HepG2 (cell line): Measurements from ENCODE around the gene EGF. TPM values are rescaled to one million over a fixed set of nuclear protein-coding genes. Genes with fewer than 3 reads are reported as not detected.

Experiments used
- ATAC-seq: fragments of 200-7000 bp; cut with Tn5 transposase; 3 replicates; pipeline ENCODE4 v1.9.1; 2020; ENCODE audit warnings: mild to moderate bottlenecking, moderate library complexity
- BruUV-seq: library from RNA; stranded (reverse); fragments of 400-500 nt; replicated peaks from 2 replicates; lab custom pipeline; 2021; lab: Mats Ljungman, UMichigan
- CTCF ChIA-PET: fragments of 300-600 bp; formaldehyde crosslinking; extraction: SDS; loops from one replicate; lab custom pipeline; 2021; ENCODE audit warnings: low total read pairs, inconsistent platforms, low intra/inter-chr PET ratio; lab: Yijun Ruan, JAX
- POLR2A ChIA-PET: fragments of 350-600 bp; sonication (Branson Sonifier 250); formaldehyde crosslinking; loops from one replicate; lab custom pipeline; 2020; ENCODE audit warnings: antibody characterized with exemption, inconsistent platforms; lab: Yijun Ruan, JAX
- DNase-seq: peaks from one replicate; pipeline ENCODE4 v3.0.0-alpha.2; 2015; ENCODE audit warnings: low spot score
- FAIRE-seq: peaks from 3 replicates; lab custom pipeline; 2011; peaks lifted over from hg19 to GRCh38; lab: Jason Lieb, UNC
- H2AFZ ChIP-seq: one replicate; pipeline ENCODE4 v1.6.1; 2011; ENCODE audit warnings: low read length, inconsistent platforms
- H3K27ac ChIP-seq: fragments of 300-600 bp; 3 replicates; pipeline ENCODE4 v1.8.0; 2011; ENCODE audit warnings: mixed run types, mild to moderate bottlenecking, mixed read lengths, low read length, inconsistent platforms; ENCODE audit not compliant: insufficient read depth; ENCODE audit errors: extremely low read length
- H3K27me3 ChIP-seq, 2 experiments: fragments of 200-600 bp in 1 of 2; 2 replicates in 1 of 2; 3 replicates in 1 of 2; pipeline versions ENCODE4 v1.6.0 to v1.8.0; 2011; ENCODE audit warnings: low read length in 2 of 2, mild to moderate bottlenecking in 2 of 2, moderate library complexity in 2 of 2, inconsistent platforms in 1 of 2; ENCODE audit not compliant: insufficient read depth in 2 of 2, control insufficient read depth in 1 of 2
- H3K36me3 ChIP-seq, 2 experiments: fragments of 200-600 bp in 1 of 2; replicated peaks in 1 of 2; 2 replicates in 1 of 2; 3 replicates in 1 of 2; pipeline versions ENCODE4 v1.5.1 to v1.8.0; 2011; ENCODE audit warnings: low read length in 2 of 2, inconsistent platforms in 1 of 2; ENCODE audit not compliant: insufficient read depth in 2 of 2, control insufficient read depth in 1 of 2
- H3K4me1 ChIP-seq: 2 replicates; pipeline ENCODE4 v1.5.1; 2012; ENCODE audit warnings: low read length, inconsistent platforms; ENCODE audit not compliant: insufficient read depth
- H3K4me2 ChIP-seq: 2 replicates; pipeline ENCODE4 v1.6.0; 2011; ENCODE audit warnings: low read depth, low read length, inconsistent platforms
- H3K4me3 ChIP-seq, 3 experiments: fragments of 200-600 bp in 1 of 3; sonication (generic), shearing (Covaris generic) in 1 of 3; replicated peaks in 1 of 3; 2 replicates each; pipeline ENCODE4 v1.5.1; 2011 to 2016; ENCODE audit warnings: low read length in 3 of 3, inconsistent platforms in 2 of 3, low read depth in 2 of 3, mild to moderate bottlenecking in 2 of 3, control low read depth in 1 of 3, mixed read lengths in 1 of 3; ENCODE audit not compliant: insufficient read depth in 1 of 3
- H3K79me2 ChIP-seq: one replicate; pipeline ENCODE4 v1.6.1; 2011; ENCODE audit warnings: low read length, inconsistent platforms; ENCODE audit not compliant: insufficient read depth
- H3K9ac ChIP-seq: 2 replicates; pipeline ENCODE4 v1.6.0; 2011; ENCODE audit warnings: mild to moderate bottlenecking, low read depth, low read length, inconsistent platforms; ENCODE audit not compliant: insufficient read depth
- H3K9me3 ChIP-seq: 2 replicates; pipeline ENCODE4 v1.5.1; 2012; ENCODE audit warnings: mild to moderate bottlenecking, low read length
- H4K20me1 ChIP-seq: 2 replicates; pipeline ENCODE4 v1.6.0; 2011; ENCODE audit warnings: inconsistent platforms, mild to moderate bottlenecking, low read length, moderate library complexity; ENCODE audit not compliant: insufficient read depth
- EEA1 ChIP-seq: sonication (generic); formaldehyde crosslinking; IDR thresholded peaks from 2 replicates; pipeline ENCODE4 v1.5.1; 2020; ENCODE audit warnings: mild to moderate bottlenecking, missing genetic modification reagents, borderline replicate concordance
- IKZF1 ChIP-seq: fragments of 450-650 bp; IDR thresholded peaks from 2 replicates; pipeline ENCODE4 v1.7.1; 2016
- IRX3 ChIP-seq: sonication (generic); formaldehyde crosslinking; IDR thresholded peaks from 2 replicates; pipeline ENCODE4 v1.8.1; 2023; ENCODE audit warnings: mild to moderate bottlenecking, low read depth, missing genetic modification reagents, borderline replicate concordance
- MTA1 ChIP-seq: sonication (generic); formaldehyde crosslinking; IDR thresholded peaks from 2 replicates; pipeline ENCODE4 v1.4.0; 2020; ENCODE audit warnings: missing genetic modification reagents, mild to moderate bottlenecking, borderline replicate concordance
- RBAK ChIP-seq: sonication (generic); formaldehyde crosslinking; IDR thresholded peaks from 2 replicates; pipeline ENCODE4 v1.5.1; 2020; ENCODE audit warnings: mild to moderate bottlenecking, missing genetic modification reagents
- RXRB ChIP-seq: IDR thresholded peaks from 2 replicates; pipeline ENCODE4 v1.6.1; 2016; ENCODE audit warnings: borderline replicate concordance, missing genetic modification reagents, missing compliant biosample characterization
- SMARCC2 ChIP-seq: fragments of 450-650 bp; IDR thresholded peaks from 2 replicates; pipeline ENCODE4 v1.6.1; 2017; ENCODE audit warnings: antibody characterized with exemption, mild to moderate bottlenecking
- ZBTB20 ChIP-seq: sonication (generic); formaldehyde crosslinking; IDR thresholded peaks from 2 replicates; pipeline ENCODE4 v1.8.1; 2023; ENCODE audit warnings: missing genetic modification reagents, low read depth, mild to moderate bottlenecking, borderline replicate concordance
- ZNF282 ChIP-seq: fragments of 450-650 bp; IDR thresholded peaks from 2 replicates; pipeline ENCODE4 v1.6.1; 2018; ENCODE audit not compliant: partially characterized antibody
- ZNF709 ChIP-seq: sonication (generic); formaldehyde crosslinking; IDR thresholded peaks from 2 replicates; pipeline ENCODE4 v1.5.0; 2020; ENCODE audit warnings: mild to moderate bottlenecking, missing genetic modification reagents
- ZNF878 ChIP-seq: sonication (generic); formaldehyde crosslinking; IDR thresholded peaks from 2 replicates; pipeline ENCODE4 v1.8.1; 2023; ENCODE audit warnings: mild to moderate bottlenecking, missing genetic modification reagents, moderate library complexity
- in situ Hi-C: cut with HindIII; loops from 2 replicates; pipeline ENCODE4 v1.10.0; 2017; ENCODE audit warnings: low pct_unique_long_range_greater_than_20kb; ENCODE audit not compliant: extremely low pct_ligation_motif_present
- intact Hi-C: fragments of 100-400 bp; cut with micrococcal nuclease; formaldehyde crosslinking; loops from one replicate; pipeline ENCODE4 v1.10.0; 2022; ENCODE audit not compliant: unreplicated experiment
- polyA plus RNA-seq, 8 experiments: library from polyadenylated mRNA; depleted of rRNA in 3 of 8; stranded (reverse) in 7 of 8; unstranded in 1 of 8; fragments of >200 nt; fragmentation: Illumina TruSeq in 4 of 8; extraction: Trizol in 4 of 8; gene quantifications; 2 replicates each; pipeline versions ENCODE4 v1.2.1 to v1.2.3, GENCODE V29; 2011 to 2016; ENCODE audit warnings: low read depth in 4 of 8, missing spikeins in 1 of 8, mixed read lengths in 1 of 8; ENCODE audit not compliant: insufficient read depth in 1 of 8
- total RNA-seq, 5 experiments: library from RNA; depleted of rRNA; stranded (reverse); fragments of >200 nt; fragmentation: Illumina TruSeq; extraction: Trizol; gene quantifications; 2 replicates each; pipeline ENCODE4 v1.2.3, GENCODE V29; 2016; ENCODE audit warnings: low read depth in 1 of 5
- TF ChIP-seq, protein P1 (sequence below): sonication (generic); formaldehyde crosslinking; IDR thresholded peaks from 2 replicates; pipeline ENCODE4 v1.4.0; 2020; ENCODE audit warnings: missing genetic modification reagents
- TF ChIP-seq, protein P2 (sequence below): sonication (generic); formaldehyde crosslinking; IDR thresholded peaks from 2 replicates; pipeline ENCODE4 v1.4.0; 2020; ENCODE audit warnings: mild to moderate bottlenecking, missing genetic modification reagents

EGF gene
- total and polyA plus RNA-seq, 2 of the 13 experiments (the other 11 are each of a cell fraction or from before 2014, with no cell fraction given) = 0.07 to 0.08 TPM

DNA sequence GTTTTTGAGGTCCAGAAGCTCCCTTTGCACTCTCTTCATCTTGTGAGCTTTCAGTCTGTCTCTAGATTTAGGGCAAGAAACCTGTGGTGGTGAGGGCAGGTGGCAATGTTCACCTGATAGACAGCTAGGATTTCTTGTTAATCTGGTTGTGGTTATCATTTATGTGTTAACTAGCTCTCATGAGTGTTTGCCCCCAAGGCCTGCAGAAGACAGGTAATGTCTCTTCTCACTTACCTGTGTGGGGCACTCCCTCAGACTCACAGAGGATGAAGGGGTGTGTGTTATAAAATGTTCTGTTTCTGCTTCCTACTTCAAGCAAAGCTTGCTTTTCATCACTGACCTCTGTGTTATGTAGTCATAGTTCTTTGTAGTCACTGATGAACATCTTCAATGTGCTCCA lies 17.8 kb downstream of the EGF start:
- POLR2A ChIA-PET = no interaction called here
- H4K20me1 ChIP-seq = no peaks in the 10 kb centered on the region
- CTCF ChIA-PET = no interaction called here
- TF ChIP-seq ZNF878 (CRISPR knock-in tag) (no peak), ZNF282 (no peak), MTA1 (CRISPR knock-in tag) (no peak), RBAK (CRISPR knock-in tag) (no peak), ZNF709 (CRISPR knock-in tag) (no peak), RXRB (CRISPR knock-in tag) (no peak), IKZF1 (no peak), SMARCC2 (no peak), ZBTB20 (no peak), IRX3 (no peak), EEA1 (CRISPR knock-in tag) (no peak)
- TF ChIP-seq, protein P1, sequence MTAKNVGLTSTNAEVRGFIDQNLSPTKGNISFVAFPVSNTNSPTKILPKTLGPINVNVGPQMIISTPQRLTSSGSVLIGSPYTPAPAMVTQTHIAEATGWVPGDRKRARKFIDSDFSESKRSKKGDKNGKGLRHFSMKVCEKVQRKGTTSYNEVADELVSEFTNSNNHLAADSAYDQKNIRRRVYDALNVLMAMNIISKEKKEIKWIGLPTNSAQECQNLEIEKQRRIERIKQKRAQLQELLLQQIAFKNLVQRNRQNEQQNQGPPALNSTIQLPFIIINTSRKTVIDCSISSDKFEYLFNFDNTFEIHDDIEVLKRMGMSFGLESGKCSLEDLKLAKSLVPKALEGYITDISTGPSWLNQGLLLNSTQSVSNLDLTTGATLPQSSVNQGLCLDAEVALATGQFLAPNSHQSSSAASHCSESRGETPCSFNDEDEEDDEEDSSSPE (CRISPR knock-in tag) = no peak
- TF ChIP-seq, protein P2, sequence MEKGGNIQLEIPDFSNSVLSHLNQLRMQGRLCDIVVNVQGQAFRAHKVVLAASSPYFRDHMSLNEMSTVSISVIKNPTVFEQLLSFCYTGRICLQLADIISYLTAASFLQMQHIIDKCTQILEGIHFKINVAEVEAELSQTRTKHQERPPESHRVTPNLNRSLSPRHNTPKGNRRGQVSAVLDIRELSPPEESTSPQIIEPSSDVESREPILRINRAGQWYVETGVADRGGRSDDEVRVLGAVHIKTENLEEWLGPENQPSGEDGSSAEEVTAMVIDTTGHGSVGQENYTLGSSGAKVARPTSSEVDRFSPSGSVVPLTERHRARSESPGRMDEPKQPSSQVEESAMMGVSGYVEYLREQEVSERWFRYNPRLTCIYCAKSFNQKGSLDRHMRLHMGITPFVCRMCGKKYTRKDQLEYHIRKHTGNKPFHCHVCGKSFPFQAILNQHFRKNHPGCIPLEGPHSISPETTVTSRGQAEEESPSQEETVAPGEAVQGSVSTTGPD (CRISPR knock-in tag) = no peak
- no peak overlapping the region for H3K4me3 ChIP-seq
- H3K4me2 ChIP-seq = no peak overlapping the region
- H3K9ac ChIP-seq = no peak overlapping the region
- H3K27me3 ChIP-seq = no peaks in the 10 kb centered on the region
- H3K79me2 ChIP-seq = no peaks in the 10 kb centered on the region
- no peak overlapping the region for H2AFZ ChIP-seq
- in situ Hi-C loops = no loop called here
- H3K27ac ChIP-seq = no peak overlapping the region
- H3K9me3 ChIP-seq = no peaks in the 10 kb centered on the region
- intact Hi-C loops = no loop called here
- no peaks in the 10 kb centered on the region for H3K36me3 ChIP-seq
- no TSS peak for BruUV-seq
- ATAC-seq = no peak
- FAIRE-seq = no peak
- DNase-seq = no peak
- H3K4me1 ChIP-seq = no peaks in the 10 kb centered on the region
